ENCODE results near the gene ZFAND3.

ZFAND3 gene

GRCh38 chr6:38068854-38069590, 249.5 kb downstream of the ZFAND3 start:
- Histone ChIP-seq H3K4me1 (ENCODE audit: control insufficient read depth, low read depth, low read length) (no peaks in the 10 kb centered on the region), H3K9me3 (ENCODE audit: control insufficient read depth, low read depth, low read length) (no peaks in the 10 kb centered on the region), H3K36me3 (ENCODE audit: control insufficient read depth, low read depth, low read length) (no peaks in the 10 kb centered on the region), H3K27ac (ENCODE audit: low read length) (no peak overlapping the region), H3K9ac (ENCODE audit: low read length) (no peak overlapping the region), H3K27me3 (ENCODE audit: control insufficient read depth, insufficient read depth, low read length) (no peaks in the 10 kb centered on the region), H3K4me3 (ENCODE audit: low read length) (no peak overlapping the region)

GRCh38 chr6:38077488-38078030, 258.0 kb downstream of the ZFAND3 start:
- Histone ChIP-seq H3K4me3 (ENCODE audit: low read length) (no peak overlapping the region), H3K9me3 (ENCODE audit: control insufficient read depth, low read depth, low read length) (no peaks in the 10 kb centered on the region), H3K36me3 (ENCODE audit: control insufficient read depth, low read depth, low read length) (no peaks in the 10 kb centered on the region), H3K27ac (ENCODE audit: low read length) (no peak overlapping the region), H3K9ac (ENCODE audit: low read length) (no peak overlapping the region), H3K4me1 (ENCODE audit: control insufficient read depth, low read depth, low read length) (peaks cover 15% of the 10 kb centered on the region), H3K27me3 (ENCODE audit: control insufficient read depth, insufficient read depth, low read length) (no peaks in the 10 kb centered on the region)

DNA sequence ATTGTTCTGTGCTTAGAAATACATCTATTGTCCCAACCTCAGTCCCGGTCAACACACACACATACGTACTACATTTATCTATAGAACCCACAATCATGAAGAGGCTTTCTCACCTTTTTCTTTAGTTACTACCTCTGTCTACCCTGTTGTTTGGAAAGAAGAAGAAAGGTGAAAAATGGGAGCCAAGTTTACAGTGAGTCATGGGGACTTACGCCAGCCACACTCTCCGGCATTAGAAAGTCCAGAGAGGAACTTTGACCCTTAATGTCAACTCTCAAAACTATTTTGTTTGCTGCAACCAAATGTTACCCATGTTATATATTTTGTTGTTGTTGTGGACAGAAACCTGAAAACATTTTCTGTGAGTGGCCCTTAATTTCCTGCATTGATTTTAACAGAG, 259.1 kb downstream of the ZFAND3 start:
- Histone ChIP-seq H3K27ac (ENCODE audit: low read length) (no peak overlapping the region), H3K4me1 (ENCODE audit: control insufficient read depth, low read depth, low read length) (peaks cover 15% of the 10 kb centered on the region), H3K9me3 (ENCODE audit: control insufficient read depth, low read depth, low read length) (no peaks in the 10 kb centered on the region), H3K9ac (ENCODE audit: low read length) (no peak overlapping the region), H3K36me3 (ENCODE audit: control insufficient read depth, low read depth, low read length) (no peaks in the 10 kb centered on the region), H3K27me3 (ENCODE audit: control insufficient read depth, insufficient read depth, low read length) (no peaks in the 10 kb centered on the region), H3K4me3 (ENCODE audit: low read length) (no peak overlapping the region)

DNA sequence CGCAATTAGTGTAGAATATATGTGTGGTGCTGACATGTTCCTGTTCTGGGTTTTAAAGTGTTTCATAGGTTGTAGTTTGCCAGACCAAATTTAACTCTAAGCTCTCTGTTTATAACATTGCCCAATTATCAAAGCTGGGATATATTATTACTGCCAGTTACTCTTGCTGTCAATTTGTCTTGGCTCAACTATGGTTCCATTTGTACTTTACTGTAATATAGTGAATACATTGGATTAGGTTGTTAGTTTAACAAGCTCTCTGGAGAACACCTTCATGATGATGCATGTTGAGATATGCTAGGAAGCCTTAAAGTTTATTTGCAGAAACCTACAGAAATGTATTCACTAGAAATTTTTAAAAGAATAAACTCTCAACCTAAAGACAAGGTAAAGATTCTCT, 259.6 kb downstream of the ZFAND3 start:
- Histone ChIP-seq H3K4me1 (ENCODE audit: control insufficient read depth, low read depth, low read length) (peaks cover 15% of the 10 kb centered on the region), H3K27ac (ENCODE audit: low read length) (no peak overlapping the region), H3K4me3 (ENCODE audit: low read length) (no peak overlapping the region), H3K9ac (ENCODE audit: low read length) (no peak overlapping the region), H3K9me3 (ENCODE audit: control insufficient read depth, low read depth, low read length) (no peaks in the 10 kb centered on the region), H3K27me3 (ENCODE audit: control insufficient read depth, insufficient read depth, low read length) (no peaks in the 10 kb centered on the region), H3K36me3 (ENCODE audit: control insufficient read depth, low read depth, low read length) (no peaks in the 10 kb centered on the region)

DNA sequence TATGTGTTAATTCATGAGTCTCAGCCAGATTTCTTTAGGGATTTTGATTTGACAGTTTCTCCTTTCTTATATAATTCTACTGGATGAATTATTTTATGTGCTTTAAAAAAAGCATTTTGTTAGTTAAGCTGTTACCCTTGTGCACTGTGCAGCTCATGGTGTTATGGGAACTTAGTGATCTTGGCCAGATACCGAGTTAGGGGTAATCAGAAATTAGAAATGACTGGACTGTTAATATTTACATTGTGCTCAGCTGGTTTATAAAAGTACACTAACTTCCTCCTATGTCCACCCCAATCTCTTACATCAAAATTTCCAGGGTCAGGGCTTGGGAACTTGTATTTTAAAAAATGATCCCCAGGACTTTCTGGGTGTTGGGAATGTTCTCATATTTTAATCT, 260.0 kb downstream of the ZFAND3 start:
- no peaks in the 10 kb centered on the region for H3K27me3 ChIP-seq (ENCODE audit: control insufficient read depth, insufficient read depth, low read length)
- no peaks in the 10 kb centered on the region for H3K9me3 ChIP-seq (ENCODE audit: control insufficient read depth, low read depth, low read length)
- no peaks in the 10 kb centered on the region for H3K36me3 ChIP-seq (ENCODE audit: control insufficient read depth, low read depth, low read length)
- H3K9ac ChIP-seq (ENCODE audit: low read length): no peak overlapping the region
- H3K27ac ChIP-seq (ENCODE audit: low read length): no peak overlapping the region
- peaks cover 15% of the 10 kb centered on the region for H3K4me1 ChIP-seq (ENCODE audit: control insufficient read depth, low read depth, low read length)
- H3K4me3 ChIP-seq (ENCODE audit: low read length): no peak overlapping the region

DNA sequence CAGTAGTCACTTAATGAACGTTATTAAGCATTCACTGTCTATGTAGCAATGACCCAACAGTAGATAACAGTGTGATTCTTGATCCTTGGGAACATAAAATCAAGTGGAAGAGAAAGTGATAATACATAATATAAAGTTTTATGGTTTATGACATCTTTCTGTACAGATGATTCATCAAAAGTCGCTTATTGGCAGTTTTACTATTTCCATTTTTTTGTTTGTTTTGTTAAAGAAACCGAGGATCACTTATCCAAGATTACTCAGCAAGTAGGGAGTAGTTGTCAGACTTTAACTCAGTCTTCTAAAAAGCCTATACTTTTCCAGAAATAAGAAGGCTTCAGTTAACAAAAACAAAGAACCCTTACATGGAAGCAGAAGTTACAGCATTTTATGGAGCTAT, 260.8 kb downstream of the ZFAND3 start:
- Histone ChIP-seq H3K27me3 (ENCODE audit: control insufficient read depth, insufficient read depth, low read length) (no peaks in the 10 kb centered on the region), H3K9ac (ENCODE audit: low read length) (no peak overlapping the region), H3K27ac (ENCODE audit: low read length) (no peak overlapping the region), H3K36me3 (ENCODE audit: control insufficient read depth, low read depth, low read length) (no peaks in the 10 kb centered on the region), H3K9me3 (ENCODE audit: control insufficient read depth, low read depth, low read length) (no peaks in the 10 kb centered on the region), H3K4me3 (ENCODE audit: low read length) (no peak overlapping the region), H3K4me1 (ENCODE audit: control insufficient read depth, low read depth, low read length) (peaks cover 15% of the 10 kb centered on the region)

DNA sequence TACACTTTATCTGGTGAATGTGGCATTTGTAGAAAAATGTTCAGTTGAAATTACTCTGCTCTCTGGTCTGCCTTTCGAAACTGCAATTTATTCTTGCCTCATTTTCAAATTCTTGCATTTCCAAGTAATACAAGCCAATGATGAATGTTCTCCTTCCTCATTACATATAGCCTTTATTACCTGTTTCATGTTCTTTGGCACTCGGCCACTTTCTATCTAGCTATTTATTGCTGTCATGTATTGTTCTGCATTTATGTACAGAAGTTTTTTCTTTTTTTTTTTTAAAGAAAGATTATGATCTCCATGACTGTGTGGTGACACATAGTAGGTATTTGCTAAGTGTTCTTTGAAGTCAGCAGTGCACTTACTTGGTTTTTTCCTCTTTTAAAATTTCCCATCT, 261.4 kb downstream of the ZFAND3 start:
- H3K27me3 ChIP-seq (ENCODE audit: control insufficient read depth, insufficient read depth, low read length): no peaks in the 10 kb centered on the region
- no peaks in the 10 kb centered on the region for H3K9me3 ChIP-seq (ENCODE audit: control insufficient read depth, low read depth, low read length)
- peaks cover 15% of the 10 kb centered on the region for H3K4me1 ChIP-seq (ENCODE audit: control insufficient read depth, low read depth, low read length)
- no peak overlapping the region for H3K27ac ChIP-seq (ENCODE audit: low read length)
- no peak overlapping the region for H3K9ac ChIP-seq (ENCODE audit: low read length)
- H3K36me3 ChIP-seq (ENCODE audit: control insufficient read depth, low read depth, low read length): no peaks in the 10 kb centered on the region
- H3K4me3 ChIP-seq (ENCODE audit: low read length): no peak overlapping the region

DNA sequence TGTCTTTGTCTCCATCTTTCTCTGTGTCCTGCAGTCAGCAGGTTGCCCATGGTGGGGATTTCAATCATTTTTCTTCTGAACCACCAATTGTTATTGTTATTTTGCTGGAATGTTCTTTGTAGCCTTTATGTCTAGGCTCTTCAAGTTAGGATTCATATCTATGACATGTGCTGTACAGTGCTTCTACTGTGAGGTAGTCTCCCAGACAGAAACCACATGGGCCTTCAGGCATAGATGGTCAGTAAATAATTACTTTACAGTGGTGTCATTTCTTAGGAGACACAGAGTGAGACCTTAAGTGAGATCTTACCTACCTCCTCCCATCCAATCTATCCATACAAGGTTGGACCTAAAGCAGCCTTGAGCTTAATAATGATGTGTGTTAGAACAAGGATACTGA, 265.5 kb downstream of the ZFAND3 start:
- H3K9ac ChIP-seq (ENCODE audit: low read length): no peak overlapping the region
- no peaks in the 10 kb centered on the region for H3K4me1 ChIP-seq (ENCODE audit: control insufficient read depth, low read depth, low read length)
- H3K27me3 ChIP-seq (ENCODE audit: control insufficient read depth, insufficient read depth, low read length): no peaks in the 10 kb centered on the region
- no peaks in the 10 kb centered on the region for H3K9me3 ChIP-seq (ENCODE audit: control insufficient read depth, low read depth, low read length)
- H3K4me3 ChIP-seq (ENCODE audit: low read length): no peak overlapping the region
- no peak overlapping the region for H3K27ac ChIP-seq (ENCODE audit: low read length)
- no peaks in the 10 kb centered on the region for H3K36me3 ChIP-seq (ENCODE audit: control insufficient read depth, low read depth, low read length)

GRCh38 chr6:38086346-38086745, 266.8 kb downstream of the ZFAND3 start:
- no peaks in the 10 kb centered on the region for H3K36me3 ChIP-seq (ENCODE audit: control insufficient read depth, low read depth, low read length)
- H3K4me1 ChIP-seq (ENCODE audit: control insufficient read depth, low read depth, low read length): no peaks in the 10 kb centered on the region
- H3K27me3 ChIP-seq (ENCODE audit: control insufficient read depth, insufficient read depth, low read length): no peaks in the 10 kb centered on the region
- no peak overlapping the region for H3K27ac ChIP-seq (ENCODE audit: low read length)
- no peak overlapping the region for H3K4me3 ChIP-seq (ENCODE audit: low read length)
- H3K9me3 ChIP-seq (ENCODE audit: control insufficient read depth, low read depth, low read length): no peaks in the 10 kb centered on the region
- no peak overlapping the region for H3K9ac ChIP-seq (ENCODE audit: low read length)

GRCh38 chr6:38088010-38088409, 268.5 kb downstream of the ZFAND3 start:
- Histone ChIP-seq H3K4me1 (ENCODE audit: control insufficient read depth, low read depth, low read length) (peaks cover 4% of the 10 kb centered on the region), H3K9me3 (ENCODE audit: control insufficient read depth, low read depth, low read length) (no peaks in the 10 kb centered on the region), H3K4me3 (ENCODE audit: low read length) (no peak overlapping the region), H3K36me3 (ENCODE audit: control insufficient read depth, low read depth, low read length) (no peaks in the 10 kb centered on the region), H3K27me3 (ENCODE audit: control insufficient read depth, insufficient read depth, low read length) (no peaks in the 10 kb centered on the region), H3K9ac (ENCODE audit: low read length) (no peak overlapping the region), H3K27ac (ENCODE audit: low read length) (no peak overlapping the region)

DNA sequence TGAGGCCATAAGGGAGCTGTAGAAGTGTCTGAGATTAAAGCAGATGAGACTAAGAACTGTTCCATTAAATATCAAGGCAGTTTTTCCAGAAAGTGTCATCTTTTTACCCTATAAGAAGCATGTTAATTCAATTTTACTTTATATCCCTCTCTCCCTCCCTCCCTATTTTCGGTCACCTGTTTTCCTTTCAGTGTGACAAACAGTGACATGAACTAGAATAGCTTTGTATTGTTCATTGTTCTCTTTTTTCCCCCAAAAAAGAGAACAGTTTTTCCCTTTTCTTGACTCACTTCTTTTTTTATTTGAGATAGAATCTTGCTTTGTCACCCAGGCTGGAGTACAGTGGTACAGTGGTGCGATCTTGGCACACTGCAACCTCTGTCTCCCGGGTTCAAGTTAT, 269.3 kb downstream of the ZFAND3 start:
- no peaks in the 10 kb centered on the region for H3K9me3 ChIP-seq (ENCODE audit: control insufficient read depth, low read depth, low read length)
- no peak overlapping the region for H3K4me3 ChIP-seq (ENCODE audit: low read length)
- H3K36me3 ChIP-seq (ENCODE audit: control insufficient read depth, low read depth, low read length): no peaks in the 10 kb centered on the region
- no peaks in the 10 kb centered on the region for H3K27me3 ChIP-seq (ENCODE audit: control insufficient read depth, insufficient read depth, low read length)
- no peak overlapping the region for H3K27ac ChIP-seq (ENCODE audit: low read length)
- no peak overlapping the region for H3K9ac ChIP-seq (ENCODE audit: low read length)
- peaks cover 5% of the 10 kb centered on the region for H3K4me1 ChIP-seq (ENCODE audit: control insufficient read depth, low read depth, low read length)

GRCh38 chr6:38091613-38092012, 272.1 kb downstream of the ZFAND3 start:
- Histone ChIP-seq H3K9me3 (ENCODE audit: control insufficient read depth, low read depth, low read length) (no peaks in the 10 kb centered on the region), H3K9ac (ENCODE audit: low read length) (no peak overlapping the region)

More at GRCh38 chr6:38091613-38092012, 272.1 kb downstream of the ZFAND3 start:
- Histone ChIP-seq H3K27ac (ENCODE audit: low read length) (no peak overlapping the region), H3K36me3 (ENCODE audit: control insufficient read depth, low read depth, low read length) (no peaks in the 10 kb centered on the region), H3K4me3 (ENCODE audit: low read length) (no peak overlapping the region), H3K27me3 (ENCODE audit: control insufficient read depth, insufficient read depth, low read length) (no peaks in the 10 kb centered on the region), H3K4me1 (ENCODE audit: control insufficient read depth, low read depth, low read length) (peaks cover 5% of the 10 kb centered on the region)

Measured in iPS-18a (cell line).